SU-DHL-6 (cell line): Measurements from ENCODE around the gene AKT1.

Experiments used
- EZH2phosphoT487 ChIP-seq: fragments of 200-600 bp; sonication (generic), shearing (Covaris generic); conservative IDR thresholded peaks from 2 replicates; pipeline ENCODE4 v1.6.1; 2018; ENCODE audit warnings: mild to moderate bottlenecking, antibody characterized with exemption, low read length, moderate library complexity, mixed read lengths
- TF ChIP-seq, protein P1 (sequence below): fragments of 200-600 bp; sonication (generic); IDR thresholded peaks from one replicate; pipeline ENCODE4 v1.5.1; 2017; ENCODE audit warnings: antibody characterized with exemption, mild to moderate bottlenecking, low read length, moderate library complexity; ENCODE audit not compliant: insufficient read depth, poor library complexity, severe bottlenecking

DNA sequence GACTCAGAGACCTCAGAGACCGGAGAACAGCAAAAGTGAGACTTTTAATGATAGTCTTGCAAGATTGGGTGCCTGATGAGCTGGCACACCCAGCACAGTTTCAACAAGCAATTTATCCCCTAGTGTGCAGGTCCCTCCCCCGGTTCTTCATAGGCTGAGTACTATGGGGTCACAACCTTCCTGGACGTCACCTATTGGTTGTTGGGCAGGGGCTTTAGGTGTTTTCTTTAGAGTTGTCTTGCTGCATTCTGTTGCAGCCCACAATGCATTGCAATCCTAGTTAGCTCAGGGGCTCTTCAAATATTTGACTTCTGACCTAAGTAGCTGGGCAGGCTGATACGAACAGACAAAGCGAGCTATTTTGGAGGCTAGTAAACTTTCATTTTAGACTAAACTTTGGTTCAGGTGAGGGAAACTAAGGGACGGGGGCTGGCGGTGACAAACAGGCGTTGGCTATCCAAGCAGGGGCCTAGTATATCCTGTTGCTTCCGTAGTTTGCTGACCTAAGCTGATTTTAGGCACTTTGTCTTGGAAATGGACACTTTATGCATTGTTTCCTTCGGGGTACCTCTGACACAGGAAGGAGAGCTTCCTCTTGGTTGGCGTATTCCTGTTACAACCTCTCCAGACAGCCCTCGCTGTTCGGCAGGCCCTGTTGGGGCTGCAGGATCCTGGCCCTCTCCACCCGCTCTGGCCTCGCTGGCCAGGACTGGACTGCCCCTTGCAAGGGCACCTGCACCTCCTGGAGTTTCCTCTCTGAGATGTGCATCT, 28.5 kb downstream of the AKT1 start:
- TF ChIP-seq, protein P1, sequence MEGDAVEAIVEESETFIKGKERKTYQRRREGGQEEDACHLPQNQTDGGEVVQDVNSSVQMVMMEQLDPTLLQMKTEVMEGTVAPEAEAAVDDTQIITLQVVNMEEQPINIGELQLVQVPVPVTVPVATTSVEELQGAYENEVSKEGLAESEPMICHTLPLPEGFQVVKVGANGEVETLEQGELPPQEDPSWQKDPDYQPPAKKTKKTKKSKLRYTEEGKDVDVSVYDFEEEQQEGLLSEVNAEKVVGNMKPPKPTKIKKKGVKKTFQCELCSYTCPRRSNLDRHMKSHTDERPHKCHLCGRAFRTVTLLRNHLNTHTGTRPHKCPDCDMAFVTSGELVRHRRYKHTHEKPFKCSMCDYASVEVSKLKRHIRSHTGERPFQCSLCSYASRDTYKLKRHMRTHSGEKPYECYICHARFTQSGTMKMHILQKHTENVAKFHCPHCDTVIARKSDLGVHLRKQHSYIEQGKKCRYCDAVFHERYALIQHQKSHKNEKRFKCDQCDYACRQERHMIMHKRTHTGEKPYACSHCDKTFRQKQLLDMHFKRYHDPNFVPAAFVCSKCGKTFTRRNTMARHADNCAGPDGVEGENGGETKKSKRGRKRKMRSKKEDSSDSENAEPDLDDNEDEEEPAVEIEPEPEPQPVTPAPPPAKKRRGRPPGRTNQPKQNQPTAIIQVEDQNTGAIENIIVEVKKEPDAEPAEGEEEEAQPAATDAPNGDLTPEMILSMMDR = no peak
- TF ChIP-seq EZH2phosphoT487 = no peak
